IMR-90 (cell line): ENCODE measurements around the gene SLC26A1. TPM values are rescaled to one million over a fixed set of nuclear protein-coding genes. Genes with fewer than 3 reads are reported as not detected.

Source experiments
- ATAC-seq: fragments of 200-7000 bp; cut with Tn5 transposase; 2 replicates; pipeline ENCODE4 v1.9.1; 2020; ENCODE audit warnings: low read depth, mild to moderate bottlenecking, moderate library complexity
- BruUV-seq: library from RNA; stranded (reverse); fragments of 400-500 nt; replicated peaks from 2 replicates; lab custom pipeline; 2021; lab: Mats Ljungman, UMichigan
- CTCF ChIA-PET: fragments of 300-600 bp; formaldehyde crosslinking; extraction: SDS; loops from one replicate; lab custom pipeline; 2021; ENCODE audit warnings: antibody characterized with exemption; lab: Yijun Ruan, JAX
- POLR2A ChIA-PET: fragments of 300-600 bp; sonication (Branson Sonifier 250); formaldehyde crosslinking; loops from one replicate; lab custom pipeline; 2022; ENCODE audit warnings: antibody characterized with exemption; ENCODE audit not compliant: unreplicated experiment; lab: Charles Lee
- DNase-seq: peaks from one replicate; pipeline ENCODE4 v3.0.0; 2013
- H2AFZ ChIP-seq: replicated peaks from 2 replicates; pipeline ENCODE3; 2013; ENCODE audit warnings: low read length, mild to moderate bottlenecking; ENCODE audit not compliant: poor library complexity
- H2AK5ac ChIP-seq: 2 replicates; pipeline ENCODE4 v1.6.1; 2013; ENCODE audit warnings: low read depth, low read length, inconsistent platforms
- H2AK9ac ChIP-seq: replicated peaks from 2 replicates; pipeline ENCODE3; 2013; ENCODE audit warnings: mild to moderate bottlenecking, low read depth, low read length, moderate library complexity; ENCODE audit not compliant: poor library complexity
- H2BK120ac ChIP-seq: 2 replicates; pipeline ENCODE4 v1.6.1; 2013; ENCODE audit warnings: low read depth, low read length, inconsistent platforms
- H2BK15ac ChIP-seq: 3 replicates; pipeline ENCODE4 v1.6.1; 2013; ENCODE audit warnings: low read depth, low read length, inconsistent platforms
- H2BK20ac ChIP-seq: 2 replicates; pipeline ENCODE4 v1.6.1; 2013; ENCODE audit warnings: low read depth, mild to moderate bottlenecking, inconsistent platforms, low read length, moderate library complexity
- H2BK5ac ChIP-seq: 2 replicates; pipeline ENCODE4 v1.6.1; 2013; ENCODE audit warnings: mild to moderate bottlenecking, low read depth, low read length, inconsistent platforms; ENCODE audit not compliant: poor library complexity, severe bottlenecking
- H3K14ac ChIP-seq: replicated peaks from 2 replicates; pipeline ENCODE4 v1.6.1; 2013; ENCODE audit warnings: low read depth, low read length, inconsistent platforms
- H3K18ac ChIP-seq: 2 replicates; pipeline ENCODE4 v1.6.1; 2013; ENCODE audit warnings: low read depth, low read length, control low read depth
- H3K23ac ChIP-seq: 2 replicates; pipeline ENCODE4 v1.6.1; 2013; ENCODE audit warnings: low read depth, low read length, inconsistent platforms
- H3K27ac ChIP-seq: 2 replicates; pipeline ENCODE4 v1.5.1; 2013; ENCODE audit warnings: mild to moderate bottlenecking, control low read depth, low read length; ENCODE audit not compliant: insufficient read depth
- H3K27me3 ChIP-seq: 2 replicates; pipeline ENCODE4 v1.6.1; 2013; ENCODE audit warnings: low read length; ENCODE audit not compliant: control insufficient read depth, insufficient read depth
- H3K36me3 ChIP-seq: 2 replicates; pipeline ENCODE4 v1.6.1; 2013; ENCODE audit warnings: low read length, mixed read lengths; ENCODE audit not compliant: control insufficient read depth, insufficient read depth
- H3K4ac ChIP-seq: 2 replicates; pipeline ENCODE4 v1.6.1; 2013; ENCODE audit warnings: low read depth, low read length, inconsistent platforms
- H3K4me1 ChIP-seq: 2 replicates; pipeline ENCODE4 v1.6.1; 2013; ENCODE audit warnings: low read length, mixed read lengths; ENCODE audit not compliant: control insufficient read depth, insufficient read depth
- H3K4me2 ChIP-seq: 2 replicates; pipeline ENCODE4 v1.6.1; 2013; ENCODE audit warnings: low read depth, mild to moderate bottlenecking, control low read depth, low read length, moderate library complexity
- H3K4me3 ChIP-seq: 2 replicates; pipeline ENCODE4 v1.5.1; 2013; ENCODE audit warnings: low read depth, mild to moderate bottlenecking, control low read depth, low read length, moderate library complexity; ENCODE audit not compliant: insufficient read depth
- H3K56ac ChIP-seq: 2 replicates; pipeline ENCODE4 v1.6.1; 2013; ENCODE audit warnings: low read length, inconsistent platforms; ENCODE audit not compliant: insufficient read depth; ENCODE audit errors: extremely low read depth
- H3K79me1 ChIP-seq, 2 experiments: 2 replicates each; pipeline ENCODE4 v1.6.1; 2013; ENCODE audit warnings: low read length in 2 of 2, inconsistent platforms in 1 of 2, low read depth in 1 of 2
- H3K9ac ChIP-seq: 2 replicates; pipeline ENCODE4 v1.6.1; 2013; ENCODE audit warnings: low read depth, low read length, control low read depth
- H3K9me1 ChIP-seq: 2 replicates; pipeline ENCODE4 v1.6.1; 2013; ENCODE audit warnings: low read length, inconsistent platforms; ENCODE audit not compliant: insufficient read depth
- H3K9me3 ChIP-seq: 2 replicates; pipeline ENCODE4 v1.6.1; 2013; ENCODE audit warnings: low read length; ENCODE audit not compliant: control insufficient read depth, insufficient read depth
- H4K20me1 ChIP-seq: 2 replicates; pipeline ENCODE4 v1.6.1; 2013; ENCODE audit warnings: low read length, inconsistent platforms; ENCODE audit not compliant: insufficient read depth
- H4K5ac ChIP-seq: 2 replicates; pipeline ENCODE4 v1.6.1; 2013; ENCODE audit warnings: mild to moderate bottlenecking, low read depth, low read length, control low read depth
- H4K8ac ChIP-seq, 2 experiments: 2 replicates each; pipeline ENCODE4 v1.6.1; 2013; ENCODE audit warnings: low read depth in 2 of 2, low read length in 2 of 2, control low read depth in 1 of 2, inconsistent platforms in 1 of 2
- H4K91ac ChIP-seq: 2 replicates; pipeline ENCODE4 v1.6.1; 2013; ENCODE audit warnings: low read depth, low read length, inconsistent platforms; ENCODE audit not compliant: insufficient read depth
- BHLHE40 ChIP-seq: fragments of 150-350 bp; IDR thresholded peaks from 2 replicates; pipeline ENCODE4 v1.6.1; 2016; ENCODE audit warnings: mild to moderate bottlenecking, low read depth, low read length
- CEBPB ChIP-seq: IDR thresholded peaks from 2 replicates; pipeline ENCODE4 v1.6.1; 2012; ENCODE audit warnings: low read depth, low read length, improper control_type of control experiment
- CHD1 ChIP-seq: IDR thresholded peaks from 2 replicates; pipeline ENCODE4 v1.6.1; 2012; ENCODE audit warnings: low read depth, low read length, improper control_type of control experiment
- MAFK ChIP-seq: IDR thresholded peaks from 2 replicates; pipeline ENCODE4 v1.6.1; 2012; ENCODE audit warnings: low read depth, low read length, improper control_type of control experiment
- MAZ ChIP-seq: IDR thresholded peaks from 2 replicates; pipeline ENCODE4 v1.6.1; 2012; ENCODE audit warnings: low read depth, mild to moderate bottlenecking, low read length, improper control_type of control experiment, moderate library complexity, borderline replicate concordance
- MXI1 ChIP-seq: IDR thresholded peaks from 2 replicates; pipeline ENCODE4 v1.6.1; 2012; ENCODE audit warnings: low read depth, mild to moderate bottlenecking, low read length, moderate library complexity, borderline replicate concordance
- NFE2L2 ChIP-seq: fragments of 150-350 bp; IDR thresholded peaks from 2 replicates; pipeline ENCODE4 v1.6.1; 2016; ENCODE audit warnings: low read depth, mild to moderate bottlenecking, low read length
- RAD21 ChIP-seq: IDR thresholded peaks from 2 replicates; pipeline ENCODE4 v1.6.1; 2012; ENCODE audit warnings: low read length, improper control_type of control experiment
- RCOR1 ChIP-seq: IDR thresholded peaks from 2 replicates; pipeline ENCODE4 v1.6.1; 2012; ENCODE audit warnings: mild to moderate bottlenecking, low read length, improper control_type of control experiment; ENCODE audit not compliant: insufficient replicate concordance
- RFX5 ChIP-seq: IDR thresholded peaks from 2 replicates; pipeline ENCODE4 v1.8.0; 2012; ENCODE audit warnings: low read depth, mild to moderate bottlenecking, low read length, moderate library complexity
- SMC3 ChIP-seq: fragments of 150-350 bp; IDR thresholded peaks from 2 replicates; pipeline ENCODE4 v1.6.1; 2016; ENCODE audit warnings: low read depth, mild to moderate bottlenecking, antibody characterized with exemption, low read length, moderate library complexity
- WGBS, 2 experiments: methylation state at CpG; one replicate each; pipeline versions ENCODE4 v1.1.5 to v1.1.7; 2013; ENCODE audit warnings: missing lambda C conversion rate in 2 of 2; ENCODE audit not compliant: insufficient read length in 1 of 2; ENCODE audit errors: extremely low coverage in 2 of 2; 5-methylcytosine and 5-hydroxymethylcytosine counted together
- dilution Hi-C: fragments of 300-500 bp; cut with HindIII; formaldehyde crosslinking; loops from one replicate; pipeline ENCODE4 v1.14.3; 2018; ENCODE audit warnings: low sequenced_read_pairs; ENCODE audit not compliant: unreplicated experiment
- in situ Hi-C: fragments of 300-500 bp; cut with MboI; formaldehyde crosslinking; loops from 3 replicates; pipeline ENCODE4 v1.14.3; 2019; ENCODE audit warnings: low sequenced_read_pairs, inconsistent platforms, mixed read lengths
- intact Hi-C: fragments of 100-400 bp; cut with micrococcal nuclease; formaldehyde crosslinking; loops from 2 replicates; pipeline ENCODE4 v1.10.0; 2022
- polyA plus RNA-seq, 3 experiments: library from polyadenylated mRNA; depleted of rRNA; stranded (reverse); fragments of >200 nt; gene quantifications; 2 replicates each; pipeline ENCODE4 v1.2.3, GENCODE V29; 2012; ENCODE audit warnings: low replicate concordance in 1 of 3
- total RNA-seq: library from RNA; depleted of rRNA; stranded (reverse); fragments of >200 nt; gene quantifications from 2 replicates; pipeline ENCODE4 v1.2.3, GENCODE V29; 2012
- TF ChIP-seq, protein P1 (sequence below): fragments of 150-350 bp; IDR thresholded peaks from 2 replicates; pipeline ENCODE4 v1.6.1; 2017; ENCODE audit warnings: mild to moderate bottlenecking, antibody characterized with exemption, low read length, low read depth
- TF ChIP-seq, protein P2 (sequence below): fragments of 150-350 bp; IDR thresholded peaks from 2 replicates; pipeline ENCODE4 v1.6.1; 2016; ENCODE audit warnings: low read depth, mild to moderate bottlenecking, low read length, moderate library complexity, borderline replicate concordance
- TF ChIP-seq, protein P3 (sequence below): conservative IDR thresholded peaks from 2 replicates; pipeline ENCODE4 v1.5.1; 2012; ENCODE audit warnings: mild to moderate bottlenecking, low read depth, low read length, improper control_type of control experiment

Gene SLC26A1
- total and polyA plus RNA-seq, 2 of the 4 experiments (the other 2 are of a cell fraction) = 0.09 TPM; not detected in 1

DNA sequence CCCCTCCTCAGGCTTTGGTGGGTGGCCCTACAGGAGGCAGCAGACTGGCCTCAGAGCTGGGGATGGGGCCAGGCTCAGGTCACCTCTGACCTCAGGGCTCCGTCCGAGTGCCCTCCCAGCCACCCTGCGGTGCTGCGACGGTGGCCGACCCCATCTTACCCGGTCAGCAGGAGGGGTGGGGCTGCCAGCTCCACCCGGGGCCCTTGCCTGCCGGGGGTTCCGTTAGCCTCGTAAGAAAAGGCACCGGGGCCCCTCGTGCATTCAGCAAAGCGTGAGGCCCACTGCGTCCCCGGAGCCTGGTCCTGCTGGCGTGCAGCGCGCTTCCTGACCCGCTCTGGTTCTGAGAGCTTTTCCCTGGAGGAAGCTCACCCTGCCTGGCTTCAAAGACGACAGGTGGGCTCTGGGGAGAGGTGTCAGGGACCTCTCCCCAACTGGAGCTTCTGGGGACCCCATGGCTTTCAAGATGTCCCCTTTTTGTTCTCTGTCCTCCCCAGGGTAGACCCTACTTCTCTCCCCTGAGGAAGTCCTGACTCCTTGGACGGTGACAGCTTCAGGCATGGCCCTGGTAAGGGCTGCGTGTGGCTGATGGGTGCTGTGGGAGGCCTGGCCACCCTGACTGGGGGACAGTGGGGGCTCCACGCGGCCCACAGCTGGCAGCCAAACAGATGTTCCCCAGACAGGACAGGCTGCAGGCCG, 34.2 kb upstream of the SLC26A1 start:
- no TSS peak for BruUV-seq
- no peak overlapping the region for H4K8ac ChIP-seq
- ATAC-seq = peak; percentile 11
- H3K9ac ChIP-seq = no peak overlapping the region
- no peak overlapping the region for H2BK20ac ChIP-seq
- H3K9me3 ChIP-seq = no peaks in the 10 kb centered on the region
- no peak overlapping the region for H3K56ac ChIP-seq
- H3K79me1 ChIP-seq = no peaks in the 10 kb centered on the region
- H3K18ac ChIP-seq = no peak overlapping the region
- intact Hi-C loops = no loop called here
- TF ChIP-seq, protein P1, sequence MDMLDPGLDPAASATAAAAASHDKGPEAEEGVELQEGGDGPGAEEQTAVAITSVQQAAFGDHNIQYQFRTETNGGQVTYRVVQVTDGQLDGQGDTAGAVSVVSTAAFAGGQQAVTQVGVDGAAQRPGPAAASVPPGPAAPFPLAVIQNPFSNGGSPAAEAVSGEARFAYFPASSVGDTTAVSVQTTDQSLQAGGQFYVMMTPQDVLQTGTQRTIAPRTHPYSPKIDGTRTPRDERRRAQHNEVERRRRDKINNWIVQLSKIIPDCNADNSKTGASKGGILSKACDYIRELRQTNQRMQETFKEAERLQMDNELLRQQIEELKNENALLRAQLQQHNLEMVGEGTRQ = no peak
- TF ChIP-seq MAZ (no peak), RFX5 (no peak), RCOR1 (no peak), RAD21 (no peak), NFE2L2 (no peak), CEBPB (no peak), BHLHE40 (no peak), CHD1 (no peak), MAFK (no peak), SMC3 (no peak), MXI1 (no peak)
- TF ChIP-seq, protein P2, sequence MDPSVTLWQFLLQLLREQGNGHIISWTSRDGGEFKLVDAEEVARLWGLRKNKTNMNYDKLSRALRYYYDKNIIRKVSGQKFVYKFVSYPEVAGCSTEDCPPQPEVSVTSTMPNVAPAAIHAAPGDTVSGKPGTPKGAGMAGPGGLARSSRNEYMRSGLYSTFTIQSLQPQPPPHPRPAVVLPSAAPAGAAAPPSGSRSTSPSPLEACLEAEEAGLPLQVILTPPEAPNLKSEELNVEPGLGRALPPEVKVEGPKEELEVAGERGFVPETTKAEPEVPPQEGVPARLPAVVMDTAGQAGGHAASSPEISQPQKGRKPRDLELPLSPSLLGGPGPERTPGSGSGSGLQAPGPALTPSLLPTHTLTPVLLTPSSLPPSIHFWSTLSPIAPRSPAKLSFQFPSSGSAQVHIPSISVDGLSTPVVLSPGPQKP = no peak
- TF ChIP-seq, protein P3, sequence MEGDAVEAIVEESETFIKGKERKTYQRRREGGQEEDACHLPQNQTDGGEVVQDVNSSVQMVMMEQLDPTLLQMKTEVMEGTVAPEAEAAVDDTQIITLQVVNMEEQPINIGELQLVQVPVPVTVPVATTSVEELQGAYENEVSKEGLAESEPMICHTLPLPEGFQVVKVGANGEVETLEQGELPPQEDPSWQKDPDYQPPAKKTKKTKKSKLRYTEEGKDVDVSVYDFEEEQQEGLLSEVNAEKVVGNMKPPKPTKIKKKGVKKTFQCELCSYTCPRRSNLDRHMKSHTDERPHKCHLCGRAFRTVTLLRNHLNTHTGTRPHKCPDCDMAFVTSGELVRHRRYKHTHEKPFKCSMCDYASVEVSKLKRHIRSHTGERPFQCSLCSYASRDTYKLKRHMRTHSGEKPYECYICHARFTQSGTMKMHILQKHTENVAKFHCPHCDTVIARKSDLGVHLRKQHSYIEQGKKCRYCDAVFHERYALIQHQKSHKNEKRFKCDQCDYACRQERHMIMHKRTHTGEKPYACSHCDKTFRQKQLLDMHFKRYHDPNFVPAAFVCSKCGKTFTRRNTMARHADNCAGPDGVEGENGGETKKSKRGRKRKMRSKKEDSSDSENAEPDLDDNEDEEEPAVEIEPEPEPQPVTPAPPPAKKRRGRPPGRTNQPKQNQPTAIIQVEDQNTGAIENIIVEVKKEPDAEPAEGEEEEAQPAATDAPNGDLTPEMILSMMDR = no peak
- H4K5ac ChIP-seq = no peak overlapping the region
- H3K27me3 ChIP-seq = no peaks in the 10 kb centered on the region
- no peak overlapping the region for H4K91ac ChIP-seq
- dilution Hi-C loops = no loop called here
- H2BK15ac ChIP-seq = no peak overlapping the region
- WGBS, 2 experiments = 44% methylated on average over 9 of the region's 26 CpGs; no CpG with 5 or more reads in 1 of the 2 experiments
- no peak overlapping the region for H2BK120ac ChIP-seq
- H2AK9ac ChIP-seq = no peak overlapping the region
- H3K27ac ChIP-seq = no peak overlapping the region
- H3K23ac ChIP-seq = no peak overlapping the region
- H3K4ac ChIP-seq = no peak overlapping the region
- no peak for DNase-seq
- H2BK5ac ChIP-seq = no peak overlapping the region
- H3K9me1 ChIP-seq = peaks cover 11% of the 10 kb centered on the region
- H3K14ac ChIP-seq = no peak overlapping the region
- H4K20me1 ChIP-seq = peaks cover 9% of the 10 kb centered on the region; the same call in 1 of the 2 replicates
- H3K36me3 ChIP-seq = peaks cover 23% of the 10 kb centered on the region
- in situ Hi-C loops = no loop called here
- H3K4me1 ChIP-seq = peaks cover 4% of the 10 kb centered on the region; the same call in 1 of the 2 replicates
- H3K4me2 ChIP-seq = no peak overlapping the region
- H2AK5ac ChIP-seq = no peak overlapping the region
- ChIA-PET CTCF (no interaction called here), POLR2A (no interaction called here)
- no peak overlapping the region for H3K4me3 ChIP-seq
- no peak overlapping the region for H2AFZ ChIP-seq
